ENCODE results near the gene ASS1. TPM values are rescaled to one million over a fixed set of nuclear protein-coding genes. Genes with fewer than 3 reads are reported as not detected.

The ASS1 gene
- total and polyA plus RNA-seq, 2 of the 13 experiments (the other 11 are each of a cell fraction or from before 2014, with no cell fraction given) = 77.6 to 122 TPM

GRCh38 chr9:130433168-130433946 is 11.4 kb upstream of the ASS1 start (continued):
- TF ChIP-seq, protein P1, sequence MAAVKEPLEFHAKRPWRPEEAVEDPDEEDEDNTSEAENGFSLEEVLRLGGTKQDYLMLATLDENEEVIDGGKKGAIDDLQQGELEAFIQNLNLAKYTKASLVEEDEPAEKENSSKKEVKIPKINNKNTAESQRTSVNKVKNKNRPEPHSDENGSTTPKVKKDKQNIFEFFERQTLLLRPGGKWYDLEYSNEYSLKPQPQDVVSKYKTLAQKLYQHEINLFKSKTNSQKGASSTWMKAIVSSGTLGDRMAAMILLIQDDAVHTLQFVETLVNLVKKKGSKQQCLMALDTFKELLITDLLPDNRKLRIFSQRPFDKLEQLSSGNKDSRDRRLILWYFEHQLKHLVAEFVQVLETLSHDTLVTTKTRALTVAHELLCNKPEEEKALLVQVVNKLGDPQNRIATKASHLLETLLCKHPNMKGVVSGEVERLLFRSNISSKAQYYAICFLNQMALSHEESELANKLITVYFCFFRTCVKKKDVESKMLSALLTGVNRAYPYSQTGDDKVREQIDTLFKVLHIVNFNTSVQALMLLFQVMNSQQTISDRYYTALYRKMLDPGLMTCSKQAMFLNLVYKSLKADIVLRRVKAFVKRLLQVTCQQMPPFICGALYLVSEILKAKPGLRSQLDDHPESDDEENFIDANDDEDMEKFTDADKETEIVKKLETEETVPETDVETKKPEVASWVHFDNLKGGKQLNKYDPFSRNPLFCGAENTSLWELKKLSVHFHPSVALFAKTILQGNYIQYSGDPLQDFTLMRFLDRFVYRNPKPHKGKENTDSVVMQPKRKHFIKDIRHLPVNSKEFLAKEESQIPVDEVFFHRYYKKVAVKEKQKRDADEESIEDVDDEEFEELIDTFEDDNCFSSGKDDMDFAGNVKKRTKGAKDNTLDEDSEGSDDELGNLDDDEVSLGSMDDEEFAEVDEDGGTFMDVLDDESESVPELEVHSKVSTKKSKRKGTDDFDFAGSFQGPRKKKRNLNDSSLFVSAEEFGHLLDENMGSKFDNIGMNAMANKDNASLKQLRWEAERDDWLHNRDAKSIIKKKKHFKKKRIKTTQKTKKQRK (IDR thresholded peaks at IDR 0.05; ENCODE audit: low read length) = no peak
- TF ChIP-seq ZNF605 (CRISPR knock-in tag; IDR thresholded peaks at IDR 0.05) = peak; percentile 31; the same call in 1 of the 2 replicates
- TF ChIP-seq ETV5 (CRISPR knock-in tag; IDR thresholded peaks at IDR 0.05; ENCODE audit: borderline replicate concordance) = peak; percentile 63; the same call in 1 of the 2 replicates
- TF ChIP-seq MED13 (CRISPR knock-in tag; IDR thresholded peaks at IDR 0.05) = no peak
- no peak for TF ChIP-seq ZFP36L2 (CRISPR knock-in tag; IDR thresholded peaks at IDR 0.05)
- no peak for TF ChIP-seq JDP2 (CRISPR knock-in tag; IDR thresholded peaks at IDR 0.05; ENCODE audit: borderline replicate concordance)
- no peak; the same call in 1 of the 2 replicates for TF ChIP-seq DR1 (CRISPR knock-in tag; IDR thresholded peaks at IDR 0.05)
- peak; percentile 72; the same call in 1 of the 2 replicates for TF ChIP-seq ZNF772 (CRISPR knock-in tag; IDR thresholded peaks at IDR 0.05)
- TF ChIP-seq RAD51 (IDR thresholded peaks at IDR 0.05; ENCODE audit: borderline replicate concordance) = no peak
- no peak for TF ChIP-seq MAFF (IDR thresholded peaks at IDR 0.05; ENCODE audit: low read depth, low read length)
- peak; percentile 74; the same call in 1 of the 2 replicates for TF ChIP-seq ZNF350 (CRISPR knock-in tag; IDR thresholded peaks at IDR 0.05; ENCODE audit: borderline replicate concordance, low read depth)
- TF ChIP-seq ZBTB8A (CRISPR knock-in tag; IDR thresholded peaks at IDR 0.05; ENCODE audit: borderline replicate concordance, low read depth) = no peak
- TF ChIP-seq GABPA (IDR thresholded peaks at IDR 0.05; ENCODE audit: low read depth, low read length) = no peak
- TF ChIP-seq GABPA (CRISPR knock-in tag; IDR thresholded peaks at IDR 0.05; ENCODE audit: low read depth) = no peak
- TF ChIP-seq ZNF816 (CRISPR knock-in tag; IDR thresholded peaks at IDR 0.05; ENCODE audit: borderline replicate concordance) = no peak
- TF ChIP-seq, protein P2, sequence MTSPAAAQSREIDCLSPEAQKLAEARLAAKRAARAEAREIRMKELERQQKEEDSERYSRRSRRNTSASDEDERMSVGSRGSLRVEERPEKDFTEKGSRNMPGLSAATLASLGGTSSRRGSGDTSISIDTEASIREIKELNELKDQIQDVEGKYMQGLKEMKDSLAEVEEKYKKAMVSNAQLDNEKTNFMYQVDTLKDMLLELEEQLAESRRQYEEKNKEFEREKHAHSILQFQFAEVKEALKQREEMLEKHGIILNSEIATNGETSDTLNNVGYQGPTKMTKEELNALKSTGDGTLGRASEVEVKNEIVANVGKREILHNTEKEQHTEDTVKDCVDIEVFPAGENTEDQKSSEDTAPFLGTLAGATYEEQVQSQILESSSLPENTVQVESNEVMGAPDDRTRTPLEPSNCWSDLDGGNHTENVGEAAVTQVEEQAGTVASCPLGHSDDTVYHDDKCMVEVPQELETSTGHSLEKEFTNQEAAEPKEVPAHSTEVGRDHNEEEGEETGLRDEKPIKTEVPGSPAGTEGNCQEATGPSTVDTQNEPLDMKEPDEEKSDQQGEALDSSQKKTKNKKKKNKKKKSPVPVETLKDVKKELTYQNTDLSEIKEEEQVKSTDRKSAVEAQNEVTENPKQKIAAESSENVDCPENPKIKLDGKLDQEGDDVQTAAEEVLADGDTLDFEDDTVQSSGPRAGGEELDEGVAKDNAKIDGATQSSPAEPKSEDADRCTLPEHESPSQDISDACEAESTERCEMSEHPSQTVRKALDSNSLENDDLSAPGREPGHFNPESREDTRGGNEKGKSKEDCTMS (CRISPR knock-in tag; conservative IDR thresholded peaks at IDR 0.05) = no peak
- no peak for TF ChIP-seq ZFP62 (CRISPR knock-in tag; IDR thresholded peaks at IDR 0.05)
- TF ChIP-seq, protein P3, sequence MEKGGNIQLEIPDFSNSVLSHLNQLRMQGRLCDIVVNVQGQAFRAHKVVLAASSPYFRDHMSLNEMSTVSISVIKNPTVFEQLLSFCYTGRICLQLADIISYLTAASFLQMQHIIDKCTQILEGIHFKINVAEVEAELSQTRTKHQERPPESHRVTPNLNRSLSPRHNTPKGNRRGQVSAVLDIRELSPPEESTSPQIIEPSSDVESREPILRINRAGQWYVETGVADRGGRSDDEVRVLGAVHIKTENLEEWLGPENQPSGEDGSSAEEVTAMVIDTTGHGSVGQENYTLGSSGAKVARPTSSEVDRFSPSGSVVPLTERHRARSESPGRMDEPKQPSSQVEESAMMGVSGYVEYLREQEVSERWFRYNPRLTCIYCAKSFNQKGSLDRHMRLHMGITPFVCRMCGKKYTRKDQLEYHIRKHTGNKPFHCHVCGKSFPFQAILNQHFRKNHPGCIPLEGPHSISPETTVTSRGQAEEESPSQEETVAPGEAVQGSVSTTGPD (CRISPR knock-in tag; IDR thresholded peaks at IDR 0.05) = no peak
- no peak for TF ChIP-seq SOX13 (IDR thresholded peaks at IDR 0.05)
- TF ChIP-seq SOX13 (CRISPR knock-in tag; conservative IDR thresholded peaks at IDR 0.05 in 1 of 2, IDR thresholded peaks at IDR 0.05 in 1 of 2) = peak in 1 of 2 experiments; percentile 37; a peak in 1 of 4 replicates
- no peak for TF ChIP-seq HNRNPH1 (optimal IDR thresholded peaks at IDR 0.05; ENCODE audit: low read depth, low read length)

Data from HepG2 (cell line).